Peyer's patch (tissue), 4 donors: Measurements from ENCODE around the gene KCNIP3.

Source experiments
- POLR2A ChIP-seq, 2 donors: fragments of 450-650 bp; IDR thresholded peaks; one replicate each; pipeline ENCODE4 v1.5.1; 2017; ENCODE audit warnings: antibody characterized with exemption in 2 of 2, mild to moderate bottlenecking in 2 of 2, moderate library complexity in 2 of 2
- TF ChIP-seq, protein P1 (sequence below), 6 experiments: fragments of 450-650 bp in 4 of 6; fragments of 200-600 bp in 2 of 6; sonication (generic) in 1 of 6; IDR thresholded peaks; one replicate each; pipeline ENCODE4 v1.5.1; 2017 to 2019; ENCODE audit warnings: antibody characterized with exemption in 6 of 6, mild to moderate bottlenecking in 3 of 6, moderate library complexity in 1 of 6

DNA sequence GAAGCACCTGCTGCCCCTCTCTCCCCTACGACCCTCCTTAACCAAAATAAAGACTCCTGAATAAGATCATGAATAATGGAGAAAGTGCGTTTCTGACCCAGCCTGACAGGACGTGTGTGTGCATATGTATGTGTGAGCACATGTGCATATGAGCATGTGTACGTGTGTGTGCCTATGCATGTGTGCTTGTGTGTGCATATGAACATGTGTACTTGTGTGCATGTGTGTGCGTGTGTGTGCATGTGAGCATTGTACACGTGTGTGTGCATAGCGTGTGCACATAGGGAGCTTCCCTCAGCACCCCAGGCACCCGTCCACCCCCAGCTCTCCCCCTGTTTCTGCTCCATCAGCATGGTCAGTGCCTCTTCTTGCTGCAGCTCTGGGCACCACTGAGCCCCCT lies 10.7 kb downstream of the KCNIP3 start:
- TF ChIP-seq, protein P1, sequence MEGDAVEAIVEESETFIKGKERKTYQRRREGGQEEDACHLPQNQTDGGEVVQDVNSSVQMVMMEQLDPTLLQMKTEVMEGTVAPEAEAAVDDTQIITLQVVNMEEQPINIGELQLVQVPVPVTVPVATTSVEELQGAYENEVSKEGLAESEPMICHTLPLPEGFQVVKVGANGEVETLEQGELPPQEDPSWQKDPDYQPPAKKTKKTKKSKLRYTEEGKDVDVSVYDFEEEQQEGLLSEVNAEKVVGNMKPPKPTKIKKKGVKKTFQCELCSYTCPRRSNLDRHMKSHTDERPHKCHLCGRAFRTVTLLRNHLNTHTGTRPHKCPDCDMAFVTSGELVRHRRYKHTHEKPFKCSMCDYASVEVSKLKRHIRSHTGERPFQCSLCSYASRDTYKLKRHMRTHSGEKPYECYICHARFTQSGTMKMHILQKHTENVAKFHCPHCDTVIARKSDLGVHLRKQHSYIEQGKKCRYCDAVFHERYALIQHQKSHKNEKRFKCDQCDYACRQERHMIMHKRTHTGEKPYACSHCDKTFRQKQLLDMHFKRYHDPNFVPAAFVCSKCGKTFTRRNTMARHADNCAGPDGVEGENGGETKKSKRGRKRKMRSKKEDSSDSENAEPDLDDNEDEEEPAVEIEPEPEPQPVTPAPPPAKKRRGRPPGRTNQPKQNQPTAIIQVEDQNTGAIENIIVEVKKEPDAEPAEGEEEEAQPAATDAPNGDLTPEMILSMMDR (IDR thresholded peaks at IDR 0.05), result no peak
- TF ChIP-seq POLR2A (IDR thresholded peaks at IDR 0.05), result no peak
